ENCODE data around the gene ARID1B. TPM values are rescaled to one million over a fixed set of nuclear protein-coding genes. Genes with fewer than 3 reads are reported as not detected.

ARID1B gene
- total and polyA plus RNA-seq, 9 of the 15 experiments (the other 6 are each of a cell fraction or from before 2014, with no cell fraction given): 12.5 to 50.5 (median 25.8) TPM

DNA sequence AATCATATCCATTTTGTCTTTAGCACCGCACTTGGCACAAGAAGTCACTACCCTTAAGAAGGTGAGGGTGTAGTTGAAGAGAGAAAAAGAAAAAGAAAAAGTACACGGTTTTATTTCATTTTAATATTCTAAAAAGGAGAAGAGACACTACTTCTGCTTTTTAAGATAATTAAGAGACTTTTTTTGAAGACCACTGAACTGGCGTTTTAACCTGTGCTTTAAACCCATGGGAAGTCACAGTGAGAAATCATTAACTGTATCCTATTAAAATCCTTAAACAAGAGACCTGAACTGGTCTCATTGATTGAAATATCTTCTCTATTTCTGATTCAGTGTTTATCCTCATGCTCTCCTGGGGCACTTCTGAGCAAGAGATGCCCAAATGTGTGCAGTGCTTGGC, 302.6 kb downstream of the ARID1B start:
- Histone ChIP-seq H3K9me1 (ENCODE audit: control insufficient read depth, insufficient read depth, low read length) (no peaks in the 10 kb centered on the region), H3K79me2 (ENCODE audit: control insufficient read depth, insufficient read depth, low read length) (no peaks in the 10 kb centered on the region), H3K27ac (ENCODE audit: extremely low read depth, low read depth, low read length) (no peak overlapping the region), H3K9me3 (replicated peaks; ENCODE audit: control insufficient read depth, insufficient read depth, low read depth, low read length) (no peaks in the 10 kb centered on the region), H2AFZ (ENCODE audit: low read depth, low read length) (no peak overlapping the region), H3K4me3 (no peak overlapping the region), H3K9ac (ENCODE audit: insufficient read depth in 1 of 2, low read depth in 2 of 2, low read length in 2 of 2) (no peak overlapping the region), H4K20me1 (replicated peaks; ENCODE audit: control insufficient read depth, insufficient read depth, low read length) (no peaks in the 10 kb centered on the region; the same call in 1 of the 2 replicates), H3K36me3 (ENCODE audit: control insufficient read depth, insufficient read depth, low read length) (peaks cover 4% of the 10 kb centered on the region; the same call in 1 of the 3 replicates), H3K27me3 (ENCODE audit: control insufficient read depth in 2 of 2, insufficient read depth in 2 of 2, low read length in 2 of 2) (no peaks in the 10 kb centered on the region), H3K4me2 (ENCODE audit: insufficient read depth, low read length) (no peak overlapping the region), H3K4me1 (replicated peaks in 1 of 2; ENCODE audit: control insufficient read depth in 2 of 2, insufficient read depth in 2 of 2, low read length in 2 of 2) (peaks cover 0 to 7% of the 10 kb centered on the region in 2 experiments; a peak in 2 of 5 replicates)
- TF ChIP-seq DDX20 (tag; IDR thresholded peaks at IDR 0.05; ENCODE audit: low read depth) (no peak), ZNF134 (CRISPR knock-in tag; conservative IDR thresholded peaks at IDR 0.05) (no peak), ERF (CRISPR knock-in tag; IDR thresholded peaks at IDR 0.05) (no peak), ZNF324 (CRISPR knock-in tag; IDR thresholded peaks at IDR 0.05) (no peak), GABPA (tag; conservative IDR thresholded peaks at IDR 0.05; ENCODE audit: low read depth) (no peak), ZNF263 (CRISPR knock-in tag; IDR thresholded peaks at IDR 0.05; ENCODE audit: borderline replicate concordance) (no peak), ZFX (CRISPR knock-in tag; IDR thresholded peaks at IDR 0.05) (no peak), ZNF507 (tag; conservative IDR thresholded peaks at IDR 0.05) (no peak), SIN3B (IDR thresholded peaks at IDR 0.05; ENCODE audit: low read depth) (no peak), U2AF1 (optimal IDR thresholded peaks at IDR 0.05; ENCODE audit: low read depth, low read length) (no peak), SLC30A9 (CRISPR knock-in tag; IDR thresholded peaks at IDR 0.05) (no peak), CBFA2T2 (conservative IDR thresholded peaks at IDR 0.05) (no peak), KLF10 (CRISPR knock-in tag; IDR thresholded peaks at IDR 0.05) (no peak), ZNF174 (CRISPR knock-in tag; IDR thresholded peaks at IDR 0.05) (no peak), ELF1 (tag; IDR thresholded peaks at IDR 0.05) (no peak), RBM34 (IDR thresholded peaks at IDR 0.05; ENCODE audit: borderline replicate concordance, insufficient read depth, low read length) (no peak), PHTF2 (CRISPR knock-in tag; IDR thresholded peaks at IDR 0.05) (no peak)
- TF ChIP-seq, protein P1, sequence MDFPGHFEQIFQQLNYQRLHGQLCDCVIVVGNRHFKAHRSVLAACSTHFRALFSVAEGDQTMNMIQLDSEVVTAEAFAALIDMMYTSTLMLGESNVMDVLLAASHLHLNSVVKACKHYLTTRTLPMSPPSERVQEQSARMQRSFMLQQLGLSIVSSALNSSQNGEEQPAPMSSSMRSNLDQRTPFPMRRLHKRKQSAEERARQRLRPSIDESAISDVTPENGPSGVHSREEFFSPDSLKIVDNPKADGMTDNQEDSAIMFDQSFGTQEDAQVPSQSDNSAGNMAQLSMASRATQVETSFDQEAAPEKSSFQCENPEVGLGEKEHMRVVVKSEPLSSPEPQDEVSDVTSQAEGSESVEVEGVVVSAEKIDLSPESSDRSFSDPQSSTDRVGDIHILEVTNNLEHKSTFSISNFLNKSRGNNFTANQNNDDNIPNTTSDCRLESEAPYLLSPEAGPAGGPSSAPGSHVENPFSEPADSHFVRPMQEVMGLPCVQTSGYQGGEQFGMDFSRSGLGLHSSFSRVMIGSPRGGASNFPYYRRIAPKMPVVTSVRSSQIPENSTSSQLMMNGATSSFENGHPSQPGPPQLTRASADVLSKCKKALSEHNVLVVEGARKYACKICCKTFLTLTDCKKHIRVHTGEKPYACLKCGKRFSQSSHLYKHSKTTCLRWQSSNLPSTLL (IDR thresholded peaks at IDR 0.05): no peak
- BruUV-seq (replicated peaks): no TSS peak
- in situ Hi-C loops (cut with MboI): no loop called here
- ATAC-seq (no peak), DNase-seq (ENCODE audit: extremely low read depth in 1 of 4, low spot score in 3 of 4) (no peak), FAIRE-seq (no peak)
- POLR2A ChIA-PET: interaction anchor here (1.0 to 2.1 kb wide), 2 partner anchors 9 to 38 kb away, joined by 3 to 5 read pairs; no protein-coding TSS in a partner anchor
- CTCF ChIA-PET (ENCODE audit: low intra/inter-chr PET ratio): interaction anchor here (0.5 kb wide), 1 partner anchor 10 kb away, joined by 3 read pairs; no protein-coding TSS in a partner anchor
- 60% methylated on average over 3 of the region's 3 CpGs for WGBS (ENCODE audit: insufficient coverage, low coverage, missing lambda C conversion rate)
- intact Hi-C loops (cut with micrococcal nuclease): no loop called here
